GM12892 (cell line): ENCODE measurements around the gene MAP3K1. TPM values are rescaled to one million over a fixed set of nuclear protein-coding genes. Genes with fewer than 3 reads are reported as not detected.
"Not testable (repeated sequence)": the region's sequence is repeated elsewhere in the genome, so short reads cannot be mapped to it uniquely, and the experiment has no call there.

Source experiments
- DNase-seq: peaks from one replicate; pipeline ENCODE4 v3.0.0; 2011; ENCODE audit not compliant: insufficient read length
- FAIRE-seq: peaks from 2 replicates; lab custom pipeline; 2011; peaks lifted over from hg19 to GRCh38; lab: Jason Lieb, UNC
- POLR2A ChIP-seq: IDR thresholded peaks from 2 replicates; pipeline ENCODE4 v1.6.1; 2011; ENCODE audit warnings: low read depth, low read length, control low read depth
- POLR2AphosphoS5 ChIP-seq: IDR thresholded peaks from 2 replicates; pipeline ENCODE4 v1.6.1; 2011; ENCODE audit warnings: low read depth, low read length, control low read depth
- TAF1 ChIP-seq: IDR thresholded peaks from 2 replicates; pipeline ENCODE4 v1.6.1; 2011; ENCODE audit warnings: low read depth, mild to moderate bottlenecking, control low read depth, low read length, borderline replicate concordance
- polyA plus RNA-seq: library from polyadenylated mRNA; unstranded; fragments of >200 nt; gene quantifications from one replicate; pipeline ENCODE4 v1.2.1, GENCODE V29; 2012; ENCODE audit warnings: missing spikeins, inconsistent platforms; ENCODE audit not compliant: missing spikeins

MAP3K1 gene
- 4.0 TPM for polyA plus RNA-seq

DNA sequence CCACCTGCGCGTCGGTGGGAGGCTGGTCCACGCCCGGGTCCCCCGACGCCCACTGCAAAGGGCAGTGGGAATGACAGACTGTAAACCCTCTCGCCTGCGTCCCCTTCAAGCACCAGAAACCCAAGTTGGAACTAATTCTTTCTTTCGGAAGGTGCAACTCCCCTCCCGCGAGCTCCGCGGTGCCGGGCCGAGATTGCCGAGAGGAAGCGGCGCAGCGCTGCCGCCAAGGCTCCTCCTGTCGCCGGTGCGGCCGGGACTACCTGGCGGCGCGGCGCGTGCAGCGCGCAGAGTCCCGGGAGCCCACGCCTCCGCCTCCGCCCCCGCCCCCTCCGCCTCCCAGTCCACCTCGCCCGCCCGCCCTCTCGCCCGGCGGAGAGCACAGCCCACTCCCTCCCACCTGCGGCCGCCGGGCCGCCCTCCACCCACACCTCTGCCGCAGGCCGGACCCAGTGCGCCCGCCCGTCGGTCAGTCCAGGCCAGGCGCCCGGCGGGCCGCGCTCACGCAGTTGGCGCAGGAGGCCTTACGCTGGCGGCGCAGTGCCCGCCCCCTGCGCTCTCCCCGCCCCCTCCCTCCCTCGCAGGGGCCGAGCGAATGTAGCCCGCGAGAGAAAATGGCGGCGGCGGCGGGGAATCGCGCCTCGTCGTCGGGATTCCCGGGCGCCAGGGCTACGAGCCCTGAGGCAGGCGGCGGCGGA lies at the start of gene MAP3K1:
Gene MAP3K1, plus strand, starts transcription at position 587 of the 695 bp plus-strand sequence. Its CDS starts 25 bp downstream, at position 612.
- DNase-seq (peak; percentile 67), FAIRE-seq (peak; percentile 96)
- TF ChIP-seq POLR2A = no peak

DNA sequence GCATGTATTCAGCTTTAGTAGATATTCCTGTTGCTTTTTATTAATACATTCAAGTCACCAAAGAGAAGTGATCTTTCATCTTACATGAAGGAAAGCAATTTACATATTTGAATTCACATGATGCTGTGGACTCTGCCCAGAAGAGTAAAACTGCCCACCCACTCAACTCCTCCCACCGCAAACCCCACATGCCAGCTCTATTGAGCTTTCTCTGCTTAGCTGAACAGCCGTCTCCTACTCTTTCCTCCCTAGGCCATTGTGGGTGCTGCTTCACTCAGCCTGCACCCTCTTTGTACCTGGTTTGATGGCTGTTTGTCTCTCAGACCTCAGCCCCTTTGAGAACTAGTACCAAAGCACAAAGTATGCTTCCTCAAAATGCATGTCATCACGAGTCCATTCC lies 48.4 kb upstream of the MAP3K1 start:
- DNase-seq = no peak
- TF ChIP-seq POLR2AphosphoS5 = no peak
- no peak for TF ChIP-seq POLR2A
- TF ChIP-seq TAF1 = no peak
- no peak for FAIRE-seq

DNA sequence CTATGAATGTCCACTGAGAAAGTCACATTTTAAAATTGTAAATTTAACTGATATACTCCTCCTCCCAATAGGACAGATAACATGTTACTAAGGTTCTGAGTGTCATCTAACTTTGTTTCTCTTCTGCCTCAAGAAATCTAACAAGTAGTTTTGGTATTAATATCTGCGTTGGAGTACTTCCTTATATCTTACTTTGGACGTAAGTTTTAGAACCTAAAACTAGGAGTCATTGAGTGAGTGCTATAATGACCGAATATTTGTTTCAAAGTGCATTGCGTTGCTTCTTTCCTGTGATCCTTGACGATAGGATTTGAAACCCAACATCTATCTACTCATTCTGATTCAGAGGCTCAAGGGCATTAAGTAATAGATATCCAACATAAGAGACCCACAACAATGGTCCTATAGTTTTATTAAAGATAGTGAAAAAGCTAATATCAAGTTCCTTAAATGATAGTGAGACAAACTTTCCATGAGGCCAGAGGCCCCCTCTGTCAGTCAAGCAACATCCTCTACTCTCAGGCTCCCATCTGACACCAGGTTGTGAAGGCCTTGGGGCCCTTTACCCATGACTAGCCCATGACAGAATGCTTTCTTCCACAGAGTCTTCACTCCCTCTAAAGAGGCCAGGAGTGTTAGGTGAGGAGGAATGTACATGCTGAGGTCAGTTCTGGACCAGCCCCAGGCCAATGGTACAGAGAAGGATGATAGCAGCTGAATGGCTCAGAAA lies 45.3 kb upstream of the MAP3K1 start:
- TF ChIP-seq POLR2A (no peak), TAF1 (no peak), POLR2AphosphoS5 (no peak)
- FAIRE-seq (no peak), DNase-seq (no peak)

DNA sequence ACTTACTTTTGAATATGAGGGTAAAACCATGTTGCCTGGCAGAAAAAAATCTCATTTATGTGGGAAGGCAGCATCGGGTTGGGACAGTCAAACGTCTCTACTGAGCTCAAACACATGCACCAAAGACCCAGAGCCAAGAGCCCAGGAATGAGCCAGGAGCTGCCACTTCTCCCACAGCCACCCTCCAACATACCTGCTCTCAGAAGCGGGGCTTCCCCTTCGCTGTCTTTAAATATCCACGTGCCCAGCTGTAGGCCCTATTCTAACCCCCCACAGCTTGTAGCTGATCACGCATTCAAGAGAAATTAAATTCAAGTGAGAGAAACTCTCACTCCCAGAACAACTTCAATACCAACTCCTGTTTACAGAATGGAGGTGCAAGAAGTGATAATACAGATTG lies 42.6 kb upstream of the MAP3K1 start:
- TF ChIP-seq POLR2A = no peak
- TF ChIP-seq POLR2AphosphoS5 = no peak
- no peak for TF ChIP-seq TAF1
- no peak for FAIRE-seq

DNA sequence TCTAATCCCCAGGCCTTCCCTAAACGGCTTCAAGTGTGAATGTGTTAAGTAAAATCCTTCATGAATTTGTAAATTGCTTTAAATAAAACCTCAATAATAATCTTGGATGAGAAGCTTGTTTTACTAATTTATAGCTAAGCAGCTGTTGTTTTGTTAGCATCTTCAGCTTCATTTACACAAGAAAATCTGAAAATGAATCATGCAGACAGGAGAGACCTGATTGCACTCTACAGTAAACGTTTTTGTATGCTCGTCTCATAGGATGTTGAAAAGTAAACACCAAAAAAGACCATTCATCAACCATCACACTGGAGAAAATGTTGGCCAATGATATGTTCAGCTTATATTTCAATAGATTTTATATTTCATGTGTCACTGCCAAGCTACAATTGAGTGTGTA lies 40.4 kb upstream of the MAP3K1 start:
- no peak for FAIRE-seq
- no peak for TF ChIP-seq TAF1
- no peak for TF ChIP-seq POLR2AphosphoS5
- DNase-seq = no peak

More for the DNA sequence above, 42.6 kb upstream of the MAP3K1 start:
- no peak for DNase-seq

DNA sequence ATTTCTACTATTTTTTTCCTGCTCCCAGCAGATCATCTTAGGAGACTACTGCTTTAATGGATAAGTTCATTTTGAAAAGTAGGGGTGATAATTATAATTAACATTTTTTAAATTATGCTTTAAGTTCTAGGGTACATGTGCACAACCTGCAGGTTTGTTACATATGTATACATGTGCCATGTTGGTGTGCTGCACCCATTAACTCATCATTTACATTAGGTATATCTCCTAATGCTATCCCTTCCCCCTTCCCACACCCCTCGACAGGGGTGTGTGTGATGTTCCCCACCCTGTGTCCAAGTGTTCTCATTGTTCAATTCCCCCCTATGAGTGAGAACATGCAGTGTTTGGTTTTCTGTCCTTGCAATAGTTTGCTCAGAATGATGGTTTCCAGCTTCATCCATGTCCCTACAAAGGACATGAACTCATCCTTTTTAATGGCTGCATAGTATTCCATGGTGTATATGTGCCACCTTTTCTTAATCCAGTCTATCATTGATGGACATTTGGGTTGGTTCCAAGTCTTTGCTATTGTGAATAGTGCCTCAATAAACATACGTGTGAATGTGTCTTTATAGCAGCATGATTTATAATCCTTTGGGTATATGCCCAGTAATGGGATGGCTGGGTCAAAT lies 39.0 kb upstream of the MAP3K1 start:
- not testable (repeated sequence) for FAIRE-seq, DNase-seq

DNA sequence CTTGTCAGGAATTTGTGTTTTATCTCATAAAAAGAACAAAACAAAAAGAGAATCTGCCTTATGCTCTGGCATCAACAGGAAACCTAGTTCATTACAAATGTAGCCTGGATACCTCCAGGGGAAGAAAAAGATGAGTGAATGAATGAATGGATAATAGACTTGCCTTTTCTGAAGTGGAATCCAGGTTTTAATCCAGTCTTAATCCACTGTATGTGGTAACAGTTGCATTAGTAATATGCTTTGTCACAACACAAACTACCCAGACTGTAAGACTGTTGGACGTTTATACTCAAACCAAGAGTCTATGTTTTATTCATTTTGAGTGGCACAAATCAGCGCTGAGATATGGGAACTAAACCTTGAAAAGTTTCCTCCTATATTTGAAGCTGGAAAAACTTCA lies 32.1 kb upstream of the MAP3K1 start:
- DNase-seq (no peak), FAIRE-seq (no peak)
- TF ChIP-seq POLR2A = no peak
- TF ChIP-seq POLR2AphosphoS5 = no peak
- no peak for TF ChIP-seq TAF1

DNA sequence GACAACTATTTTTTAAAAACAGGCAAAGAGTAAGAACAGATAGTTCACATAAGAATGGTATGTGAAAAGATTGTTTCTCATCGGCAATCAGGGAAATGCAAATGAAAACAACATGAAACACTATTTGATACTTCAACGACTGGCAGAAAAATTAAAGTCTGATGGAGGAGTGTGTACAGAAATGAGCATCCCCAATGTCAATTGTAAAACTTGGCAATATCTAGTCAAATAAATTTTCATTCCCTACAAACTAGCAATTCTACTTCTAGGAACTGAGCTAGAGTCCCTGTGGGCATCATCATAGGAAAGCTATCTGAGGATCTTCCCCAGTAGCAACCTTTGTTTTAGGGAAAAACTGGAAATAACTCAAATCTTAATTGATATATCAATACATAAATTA lies 29.0 kb upstream of the MAP3K1 start:
- FAIRE-seq (no peak), DNase-seq (no peak)
- TF ChIP-seq POLR2A = no peak
- no peak for TF ChIP-seq TAF1
- TF ChIP-seq POLR2AphosphoS5 = no peak

DNA sequence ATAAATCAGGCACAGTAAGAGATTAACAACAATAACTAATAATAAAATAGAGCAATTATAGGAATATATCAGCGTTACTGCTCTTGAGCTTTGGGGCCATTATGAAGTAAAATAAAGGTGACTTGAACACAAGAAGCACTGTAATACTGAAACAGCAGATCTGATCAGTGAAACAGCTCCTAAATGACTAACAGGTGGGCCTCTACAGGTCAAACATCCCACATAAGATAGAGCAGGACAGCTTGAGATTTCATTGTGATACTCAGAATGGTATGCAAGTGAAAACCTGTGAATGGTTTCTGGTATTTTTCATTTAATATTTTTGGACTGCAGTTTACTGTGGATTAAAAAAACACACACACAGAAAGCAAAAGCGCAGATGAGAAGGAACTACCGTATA lies 24.0 kb upstream of the MAP3K1 start:
- peak; percentile 11 for DNase-seq
- no peak for FAIRE-seq
- no peak for TF ChIP-seq POLR2A
- TF ChIP-seq TAF1 = no peak
- no peak for TF ChIP-seq POLR2AphosphoS5

DNA sequence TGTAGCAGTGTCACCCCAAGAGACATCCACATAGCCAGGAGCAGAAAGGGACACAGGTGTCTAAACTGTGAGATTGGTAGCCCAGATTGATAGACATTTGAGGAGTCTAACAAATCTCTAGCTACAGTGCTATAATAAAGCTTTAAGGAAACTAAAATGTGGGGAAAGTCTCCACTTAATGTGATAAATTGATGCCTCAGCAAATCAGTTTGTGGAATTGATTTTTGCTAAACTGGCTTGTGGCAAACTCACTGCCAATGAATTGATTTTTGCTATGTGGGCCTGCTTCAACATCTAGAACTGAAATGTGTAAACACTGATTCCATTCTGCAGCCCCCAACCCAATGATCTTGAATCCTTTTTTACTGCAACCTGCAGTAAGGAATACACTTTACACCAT lies 16.8 kb upstream of the MAP3K1 start:
- DNase-seq = no peak
- FAIRE-seq = no peak
- TF ChIP-seq POLR2AphosphoS5 (no peak), TAF1 (no peak), POLR2A (no peak)

DNA sequence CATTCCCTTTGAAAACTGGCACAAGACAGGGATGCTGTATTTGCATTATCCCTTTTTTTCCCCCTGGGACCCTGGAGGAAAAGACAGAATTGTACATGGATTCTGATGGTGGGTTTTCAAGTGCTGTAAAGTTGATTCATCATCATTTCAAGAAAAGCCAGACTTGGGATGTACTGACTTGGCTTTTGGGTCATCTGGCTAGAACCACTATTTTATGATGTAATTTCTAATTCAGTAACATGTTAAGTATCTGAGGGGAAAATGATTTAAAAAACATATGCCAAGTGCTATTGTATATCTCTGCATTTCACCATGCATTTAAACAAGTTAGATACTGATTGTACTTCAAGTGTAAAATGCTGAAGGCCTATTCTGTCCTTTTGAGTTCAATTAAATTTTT lies 15.2 kb upstream of the MAP3K1 start:
- no peak for FAIRE-seq
- DNase-seq = no peak
- TF ChIP-seq TAF1 (no peak), POLR2A (no peak), POLR2AphosphoS5 (no peak)

DNA sequence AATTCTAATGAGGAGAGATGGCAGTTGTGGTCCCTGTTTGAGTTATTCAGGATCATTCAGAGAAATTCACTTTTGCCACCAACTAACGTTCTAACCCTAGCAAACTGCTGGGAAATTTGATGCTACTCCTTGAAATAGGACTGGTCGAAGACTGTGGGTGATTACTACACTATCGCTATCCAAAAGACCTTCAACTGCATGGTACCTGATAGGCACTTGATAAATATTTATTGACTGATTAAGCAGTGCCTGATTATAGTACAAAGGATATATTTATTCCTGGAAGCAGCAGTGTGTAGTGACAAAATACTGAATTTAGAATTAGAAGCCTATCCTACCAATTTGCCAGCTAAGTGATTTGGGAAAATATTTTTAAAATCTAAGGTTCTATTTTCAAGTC lies 14.1 kb upstream of the MAP3K1 start:
- FAIRE-seq = no peak
- no peak for DNase-seq
- TF ChIP-seq POLR2A (no peak), POLR2AphosphoS5 (no peak), TAF1 (no peak)
